Activated T-helper 17 cell treated with anti-CD3 and anti-CD28 coated beads, Interleukin-2, amount 50 U/mL, for 72 hours (primary cell): ENCODE measurements around the gene ZNF57. TPM values are rescaled to one million over a fixed set of nuclear protein-coding genes. Genes with fewer than 3 reads are reported as not detected.
A peak's percentile ranks its signal among the peaks of the same experiment; 100 is the strongest.
"Not testable (repeated sequence)": the region's sequence is repeated elsewhere in the genome, so short reads cannot be mapped to it uniquely, and the experiment has no call there.

Experiments
- ATAC-seq: fragments of 150-1000 bp; cut with Tn5 transposase; replicated peaks from 2 replicates; pipeline ENCODE4 v1.10.0; 2021; ENCODE audit warnings: mild to moderate bottlenecking, moderate library complexity
- H3K27ac Mint-ChIP-seq: one replicate; pipeline ENCODE4 v1.8.0; 2022; ENCODE audit warnings: mixed read lengths
- H3K27me3 Mint-ChIP-seq: one replicate; pipeline ENCODE4 v1.8.0; 2022; ENCODE audit warnings: mixed read lengths
- H3K36me3 Mint-ChIP-seq: one replicate; pipeline ENCODE4 v1.8.0; 2022; ENCODE audit warnings: low read depth, mild to moderate bottlenecking, mixed read lengths
- H3K4me1 Mint-ChIP-seq: one replicate; pipeline ENCODE4 v1.8.0; 2022; ENCODE audit warnings: mixed read lengths
- H3K4me3 Mint-ChIP-seq: one replicate; pipeline ENCODE4 v1.8.0; 2022; ENCODE audit warnings: mild to moderate bottlenecking, mixed read lengths
- H3K9me3 Mint-ChIP-seq: one replicate; pipeline ENCODE4 v1.8.0; 2022; ENCODE audit warnings: mixed read lengths
- total RNA-seq, 2 donors: library from RNA; stranded (reverse); gene quantifications; one replicate each; pipeline ENCODE4 v1.2.3, GENCODE V29; 2022

Gene ZNF57
- total RNA-seq: 1 to 10 TPM; 4.7 to 6.1 TPM

DNA sequence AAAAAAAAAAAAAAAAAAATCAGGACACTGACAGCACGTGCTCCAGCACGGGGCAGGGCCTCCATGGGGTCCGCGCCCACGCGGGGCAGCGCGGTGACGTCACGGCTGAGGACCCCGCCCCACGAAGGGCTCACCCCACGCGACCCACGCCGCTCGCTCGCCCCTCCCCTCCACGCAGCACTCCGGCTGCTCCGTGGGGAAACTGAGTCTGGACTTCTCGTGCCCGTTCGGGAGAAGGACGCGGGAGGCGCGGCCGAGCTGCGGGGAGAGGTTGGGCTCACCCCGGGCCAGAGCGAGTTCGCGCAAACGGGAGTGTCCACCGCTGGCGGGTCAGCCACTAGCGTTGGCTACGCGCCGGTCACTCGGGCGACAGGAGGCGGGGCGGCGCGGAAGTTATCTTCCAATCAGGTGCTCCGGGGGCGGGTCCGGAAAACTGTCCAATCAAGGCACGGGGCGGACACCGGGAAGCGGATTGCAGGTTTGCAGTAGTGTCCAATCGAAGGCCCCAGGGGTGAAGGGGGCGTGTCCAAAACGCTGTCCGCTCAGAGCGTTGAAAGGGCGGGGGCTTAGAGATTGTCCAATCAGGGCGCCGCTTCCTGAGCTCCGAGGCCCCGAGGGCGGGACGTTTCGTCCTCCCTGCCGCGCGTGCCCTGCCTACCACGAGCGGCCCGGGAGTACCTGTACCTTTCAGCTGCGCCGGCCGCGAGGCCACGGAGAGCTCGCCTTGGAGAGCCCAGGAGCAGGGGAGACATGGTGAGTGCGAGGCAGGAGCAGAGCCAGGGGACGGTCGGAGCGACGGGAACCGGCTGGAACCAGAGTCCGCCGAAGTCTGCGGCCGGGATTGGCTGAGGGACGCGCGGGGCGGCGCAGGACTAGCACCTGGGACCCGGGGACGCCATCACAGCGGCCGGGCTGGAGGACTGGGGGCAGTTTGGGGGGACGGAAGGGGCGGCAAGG lies at the start of gene ZNF57:
Gene ZNF57, plus strand, starts transcription at position 633 of the 957 bp plus-strand sequence. Its CDS starts 118 bp downstream, at position 751.
- Mint-ChIP-seq H3K4me1 (peaks cover 9% of the 10 kb centered on the region), H3K27ac (peak within 1 kb of the TSS; percentile 96), H3K36me3 (no peaks in the 10 kb centered on the region), H3K9me3 (no peaks in the 10 kb centered on the region), H3K27me3 (no peaks in the 10 kb centered on the region), H3K4me3 (peak within 1 kb of the TSS; percentile 98)
- ATAC-seq: peak; percentile 99

DNA sequence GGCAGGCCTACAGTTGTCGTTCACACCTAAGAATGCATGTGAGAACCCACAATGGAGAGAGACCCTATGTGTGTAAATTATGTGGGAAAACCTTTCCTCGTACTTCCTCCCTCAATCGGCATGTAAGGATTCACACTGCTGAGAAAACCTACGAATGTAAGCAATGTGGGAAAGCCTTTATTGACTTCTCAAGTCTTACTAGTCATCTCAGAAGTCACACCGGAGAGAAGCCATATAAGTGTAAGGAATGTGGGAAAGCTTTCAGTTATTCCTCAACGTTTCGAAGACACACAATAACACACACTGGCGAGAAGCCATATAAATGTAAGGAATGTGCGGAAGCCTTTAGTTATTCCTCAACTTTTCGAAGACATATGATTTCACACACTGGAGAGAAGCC lies 48.1 kb upstream of the ZNF57 start:
- H3K36me3 Mint-ChIP-seq: peaks cover 49% of the 10 kb centered on the region
- peaks cover 15% of the 10 kb centered on the region for H3K9me3 Mint-ChIP-seq
- H3K4me3 Mint-ChIP-seq: no peak overlapping the region
- ATAC-seq: no peak
- H3K27me3 Mint-ChIP-seq: no peaks in the 10 kb centered on the region
- H3K27ac Mint-ChIP-seq: no peak overlapping the region
- peaks cover 19% of the 10 kb centered on the region for H3K4me1 Mint-ChIP-seq

- H3K4me1 Mint-ChIP-seq: peaks cover 19% of the 10 kb centered on the region
- no peak for ATAC-seq
- no peak overlapping the region for H3K27ac Mint-ChIP-seq
- H3K4me3 Mint-ChIP-seq: no peak overlapping the region
- peaks cover 49% of the 10 kb centered on the region for H3K36me3 Mint-ChIP-seq
- H3K9me3 Mint-ChIP-seq: peaks cover 15% of the 10 kb centered on the region
- H3K27me3 Mint-ChIP-seq: no peaks in the 10 kb centered on the region
Observed at GRCh38 chr19:2853015-2853606, 47.6 kb upstream of the ZNF57 start.

DNA sequence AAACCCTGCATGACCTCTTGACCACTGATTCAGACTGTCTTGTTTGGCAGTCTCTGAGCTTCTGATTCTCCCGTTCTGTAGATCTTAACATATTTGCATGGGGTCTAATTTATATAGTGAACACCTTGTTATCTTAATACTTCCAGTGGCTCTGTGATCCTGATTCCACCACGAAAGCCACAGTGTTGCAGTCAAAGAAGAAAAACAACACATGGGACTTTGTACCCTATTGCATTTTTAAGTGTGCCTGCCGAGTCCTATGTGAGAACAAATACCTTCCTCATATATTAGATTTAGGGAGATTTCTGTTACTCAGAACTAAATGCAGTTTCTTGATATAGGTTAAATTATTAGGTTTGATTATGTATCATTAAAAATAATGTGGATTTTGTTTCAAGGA lies 45.9 kb upstream of the ZNF57 start:
- H3K9me3 Mint-ChIP-seq: peaks cover 15% of the 10 kb centered on the region
- H3K27me3 Mint-ChIP-seq: no peaks in the 10 kb centered on the region
- H3K4me1 Mint-ChIP-seq: peaks cover 19% of the 10 kb centered on the region
- no peak overlapping the region for H3K4me3 Mint-ChIP-seq
- no peak for ATAC-seq
- H3K36me3 Mint-ChIP-seq: peaks cover 47% of the 10 kb centered on the region
- H3K27ac Mint-ChIP-seq: no peak overlapping the region

- peak overlapping the region; percentile 11 for H3K4me3 Mint-ChIP-seq
- no peaks in the 10 kb centered on the region for H3K27me3 Mint-ChIP-seq
- H3K36me3 Mint-ChIP-seq: peaks cover 30% of the 10 kb centered on the region
- peak overlapping the region; percentile 33 for H3K27ac Mint-ChIP-seq
- peaks cover 10% of the 10 kb centered on the region for H3K9me3 Mint-ChIP-seq
- peaks cover 10% of the 10 kb centered on the region for H3K4me1 Mint-ChIP-seq
- peak; percentile 55 for ATAC-seq
Observed at GRCh38 chr19:2856457-2857050, 44.2 kb upstream of the ZNF57 start.

DNA sequence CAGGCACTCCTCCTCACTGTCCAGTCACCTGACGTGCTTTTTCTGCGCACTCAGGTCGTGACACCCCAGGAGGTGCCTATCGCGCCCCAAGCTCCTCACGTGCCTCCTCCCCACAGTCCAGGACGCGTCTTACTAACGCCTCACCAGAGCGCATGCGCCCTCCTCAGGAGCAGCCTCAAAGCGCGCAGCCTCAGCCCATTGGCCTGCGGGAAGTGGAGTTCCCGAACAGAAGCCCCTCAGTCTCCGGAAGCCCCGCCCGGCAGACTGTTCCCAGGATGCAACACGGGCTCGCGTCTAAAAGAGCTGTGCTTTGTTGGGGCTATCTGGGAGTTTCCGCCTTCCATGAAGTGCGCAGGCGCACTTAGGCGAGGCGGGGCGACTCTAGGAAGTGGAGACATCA lies 41.9 kb upstream of the ZNF57 start:
- Mint-ChIP-seq H3K27ac (no peak overlapping the region), H3K4me3 (no peak overlapping the region), H3K36me3 (peaks cover 7% of the 10 kb centered on the region), H3K4me1 (peaks cover 10% of the 10 kb centered on the region), H3K27me3 (no peaks in the 10 kb centered on the region), H3K9me3 (no peaks in the 10 kb centered on the region)
- no peak for ATAC-seq

DNA sequence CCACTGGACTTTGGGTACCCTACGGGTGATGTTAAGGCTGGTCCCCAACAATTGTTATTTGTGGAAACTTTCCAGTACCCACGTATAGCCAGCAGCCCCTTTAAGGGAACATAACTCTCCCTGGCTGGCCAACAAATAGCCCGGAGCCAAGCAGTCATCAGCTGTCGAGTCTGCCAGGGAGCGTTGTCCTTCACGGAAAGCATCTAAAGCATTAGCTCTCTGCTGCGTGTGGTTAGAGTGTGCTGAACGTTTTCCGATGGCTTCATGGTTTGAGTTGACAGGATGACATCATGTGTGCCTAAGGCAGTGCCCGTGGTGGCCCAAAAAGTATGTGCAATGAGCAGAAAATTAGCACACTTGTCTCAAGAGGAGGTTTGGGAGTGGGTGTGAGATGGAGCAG lies 36.9 kb upstream of the ZNF57 start:
- Mint-ChIP-seq H3K4me3 (no peak overlapping the region), H3K9me3 (no peaks in the 10 kb centered on the region), H3K27ac (no peak overlapping the region), H3K4me1 (no peaks in the 10 kb centered on the region), H3K36me3 (no peaks in the 10 kb centered on the region), H3K27me3 (peaks cover 5% of the 10 kb centered on the region)
- no peak for ATAC-seq

- Mint-ChIP-seq H3K36me3 (no peaks in the 10 kb centered on the region), H3K4me1 (no peaks in the 10 kb centered on the region), H3K4me3 (no peak overlapping the region), H3K27me3 (peaks cover 5% of the 10 kb centered on the region), H3K9me3 (no peaks in the 10 kb centered on the region), H3K27ac (no peak overlapping the region)
- ATAC-seq: no peak
Observed at GRCh38 chr19:2865334-2866100, 35.2 kb upstream of the ZNF57 start.

- no peak for ATAC-seq
- Mint-ChIP-seq H3K36me3 (no peaks in the 10 kb centered on the region), H3K27ac (no peak overlapping the region), H3K4me3 (no peak overlapping the region), H3K4me1 (no peaks in the 10 kb centered on the region), H3K27me3 (peaks cover 5% of the 10 kb centered on the region), H3K9me3 (no peaks in the 10 kb centered on the region)
Observed at GRCh38 chr19:2866495-2867024, 34.2 kb upstream of the ZNF57 start.

DNA sequence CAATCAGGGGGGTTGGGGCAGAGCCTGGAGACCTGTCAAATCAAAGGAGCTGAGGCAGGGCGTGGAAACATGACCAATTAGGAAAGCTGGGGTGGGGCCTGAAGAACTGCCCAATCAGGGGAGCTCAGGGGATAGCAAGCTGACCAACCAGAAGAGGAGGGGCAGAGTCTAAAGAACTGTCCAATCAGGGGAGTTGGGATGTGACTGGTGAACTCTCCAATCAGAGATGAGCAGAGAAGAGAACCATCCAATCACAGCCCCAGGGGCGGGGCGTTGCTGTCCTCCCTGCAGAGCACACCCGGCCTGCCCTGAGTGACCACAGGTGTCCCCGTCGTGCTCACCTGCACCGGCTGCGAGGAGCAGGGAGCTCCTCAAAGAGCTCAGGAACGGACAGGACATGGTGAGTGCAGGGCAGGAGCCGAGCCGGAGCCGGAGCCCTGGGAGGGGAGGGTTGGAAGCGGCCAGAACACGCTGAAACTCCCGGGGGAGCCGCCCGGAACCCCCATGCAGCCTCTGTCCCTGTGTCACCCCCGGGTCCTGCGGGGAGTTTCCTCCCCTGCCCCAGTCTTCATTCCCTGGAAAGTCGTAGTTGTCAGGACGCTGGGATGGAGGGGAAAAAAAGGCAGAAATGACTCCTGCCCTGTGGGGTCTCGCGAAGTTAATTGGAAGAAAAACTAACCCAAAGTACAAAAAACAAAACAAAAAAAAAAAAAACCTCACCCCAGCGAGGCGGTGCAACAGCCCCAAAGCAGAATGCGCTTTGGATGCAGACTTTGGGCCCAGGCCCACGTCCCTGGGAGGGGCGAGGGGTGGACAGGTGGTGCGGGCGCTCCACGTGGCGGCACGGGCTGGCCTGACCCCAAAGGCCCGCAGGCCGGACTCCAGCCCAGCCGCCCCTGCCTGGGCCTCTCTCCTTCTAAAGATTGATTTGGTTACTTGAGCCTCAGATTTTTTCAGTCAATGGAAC lies 33.4 kb upstream of the ZNF57 start, which contains the start of gene ZNF556:
Gene ZNF556, plus strand, starts transcription at position 311 of the 967 bp plus-strand sequence. Its CDS starts 87 bp downstream, at position 398.
- Mint-ChIP-seq H3K27me3 (peaks cover 5% of the 10 kb centered on the region), H3K27ac (no peak within 1 kb of the TSS), H3K4me1 (no peaks in the 10 kb centered on the region), H3K4me3 (no peak within 1 kb of the TSS), H3K9me3 (no peaks in the 10 kb centered on the region), H3K36me3 (no peaks in the 10 kb centered on the region)
- ATAC-seq: peak; percentile 97

DNA sequence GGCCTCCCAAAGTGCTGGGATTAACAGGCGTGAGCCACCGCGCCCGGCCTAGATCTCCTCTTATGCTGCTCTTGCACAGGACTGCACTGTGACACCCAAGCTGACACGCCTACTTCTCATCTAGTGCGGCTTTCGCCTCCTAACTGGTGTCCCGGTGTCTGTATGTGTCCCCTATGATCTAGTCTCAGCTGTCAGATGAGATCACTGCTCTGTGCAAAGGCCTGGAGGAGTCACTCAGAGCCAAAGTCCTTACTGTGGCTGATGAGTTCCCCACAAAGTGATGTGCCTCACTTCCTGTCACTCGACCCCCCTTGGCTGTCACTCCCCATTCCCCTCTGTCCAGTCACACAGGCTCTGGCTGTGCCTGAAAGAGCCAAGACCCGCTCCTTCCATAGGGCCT lies 31.1 kb upstream of the ZNF57 start:
- peaks cover 5% of the 10 kb centered on the region for H3K27me3 Mint-ChIP-seq
- no peak overlapping the region for H3K4me3 Mint-ChIP-seq
- ATAC-seq: no peak
- no peak overlapping the region for H3K27ac Mint-ChIP-seq
- no peaks in the 10 kb centered on the region for H3K36me3 Mint-ChIP-seq
- no peaks in the 10 kb centered on the region for H3K9me3 Mint-ChIP-seq
- no peaks in the 10 kb centered on the region for H3K4me1 Mint-ChIP-seq

DNA sequence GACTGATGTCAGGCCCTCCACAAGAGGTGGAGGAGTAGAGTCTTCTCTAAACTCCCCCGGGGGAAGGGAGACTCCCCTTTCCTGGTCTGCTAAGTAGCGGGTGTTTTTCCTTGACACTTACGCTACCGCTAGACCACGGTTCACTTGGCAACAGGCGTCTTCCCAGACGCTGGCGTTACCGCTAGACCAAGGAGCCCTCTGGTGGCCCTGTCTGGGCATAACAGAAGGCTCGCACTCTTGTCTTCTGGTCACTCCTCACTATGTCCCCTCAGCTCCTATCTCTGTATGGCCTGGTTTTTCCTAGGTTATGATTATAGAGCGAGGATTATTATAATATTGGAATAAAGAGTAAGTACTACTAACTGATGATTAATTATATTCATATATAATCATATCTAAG lies 28.6 kb upstream of the ZNF57 start:
- not testable (repeated sequence) for H3K36me3 Mint-ChIP-seq, H3K9me3 Mint-ChIP-seq

More for the DNA sequence above, 28.6 kb upstream of the ZNF57 start:
- not testable (repeated sequence) for H3K4me3 Mint-ChIP-seq, H3K27ac Mint-ChIP-seq, H3K4me1 Mint-ChIP-seq, ATAC-seq, H3K27me3 Mint-ChIP-seq
